Type B pancreatic cell (in vitro differentiated cells): ENCODE results near the gene SPON1. TPM values are rescaled to one million over a fixed set of nuclear protein-coding genes. Genes with fewer than 3 reads are reported as not detected.

Experiments
- DNase-seq: peaks from one replicate; pipeline ENCODE4 v3.0.0; 2021; ENCODE audit warnings: mixed read lengths; ENCODE audit not compliant: unreplicated experiment; ENCODE audit errors: extremely low spot score
- H3K27ac Mint-ChIP-seq: 2 replicates; pipeline ENCODE4 v1.8.0; 2021; ENCODE audit warnings: mild to moderate bottlenecking, mixed read lengths
- H3K27me3 Mint-ChIP-seq: 2 replicates; pipeline ENCODE4 v1.8.0; 2021; ENCODE audit warnings: mixed read lengths
- H3K36me3 Mint-ChIP-seq: 2 replicates; pipeline ENCODE4 v1.8.0; 2021; ENCODE audit warnings: mixed read lengths
- H3K4me1 Mint-ChIP-seq: one replicate; pipeline ENCODE4 v1.8.0; 2021; ENCODE audit warnings: mixed read lengths; ENCODE audit not compliant: unreplicated experiment
- H3K4me3 Mint-ChIP-seq: 2 replicates; pipeline ENCODE4 v1.8.0; 2021; ENCODE audit warnings: mild to moderate bottlenecking, mixed read lengths
- H3K9me3 Mint-ChIP-seq: 2 replicates; pipeline ENCODE4 v1.8.0; 2021; ENCODE audit warnings: mixed read lengths
- total RNA-seq: library from RNA; stranded (reverse); gene quantifications from 2 replicates; pipeline ENCODE4 v1.2.1, GENCODE V29; 2021; ENCODE audit warnings: low replicate concordance
- TF ChIP-seq, protein P1 (sequence below): fragments of 200-600 bp; sonication (generic); conservative IDR thresholded peaks from 2 replicates; pipeline ENCODE4 v1.5.0; 2021; ENCODE audit warnings: antibody characterized with exemption, mild to moderate bottlenecking

SPON1 gene
- total RNA-seq, 1 donor from 2014 or later = 31.7 TPM

DNA sequence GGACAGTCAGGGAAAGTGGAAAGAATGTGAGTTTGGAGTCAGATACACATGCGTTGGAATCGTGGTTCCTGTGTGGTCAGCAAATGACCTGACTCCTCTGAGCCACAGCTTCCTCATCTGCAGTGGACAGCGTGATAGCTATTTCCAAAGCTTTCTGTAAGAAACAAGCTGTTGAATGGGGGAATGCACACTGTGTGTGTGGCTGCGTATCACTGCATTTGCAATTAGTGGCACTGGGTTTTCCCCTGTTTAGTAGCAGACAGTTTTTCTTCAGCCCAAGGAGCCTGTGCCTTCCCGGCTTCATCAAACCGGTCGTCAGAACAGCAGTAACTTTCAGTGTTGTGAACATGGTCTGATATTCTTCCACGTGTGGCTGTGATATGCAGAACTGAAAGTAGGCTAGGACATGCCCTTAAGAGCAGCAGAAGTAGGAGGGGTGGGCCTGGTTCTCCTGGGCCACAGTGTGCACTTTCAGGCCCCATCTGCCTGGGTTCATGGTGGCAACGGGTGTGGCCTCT lies 275.0 kb downstream of the SPON1 start:
- Mint-ChIP-seq H3K9me3 (no peaks in the 10 kb centered on the region), H3K36me3 (no peaks in the 10 kb centered on the region), H3K27ac (no peak overlapping the region), H3K4me3 (no peak overlapping the region), H3K4me1 (no peaks in the 10 kb centered on the region), H3K27me3 (peaks cover 27% of the 10 kb centered on the region)
- TF ChIP-seq, protein P1, sequence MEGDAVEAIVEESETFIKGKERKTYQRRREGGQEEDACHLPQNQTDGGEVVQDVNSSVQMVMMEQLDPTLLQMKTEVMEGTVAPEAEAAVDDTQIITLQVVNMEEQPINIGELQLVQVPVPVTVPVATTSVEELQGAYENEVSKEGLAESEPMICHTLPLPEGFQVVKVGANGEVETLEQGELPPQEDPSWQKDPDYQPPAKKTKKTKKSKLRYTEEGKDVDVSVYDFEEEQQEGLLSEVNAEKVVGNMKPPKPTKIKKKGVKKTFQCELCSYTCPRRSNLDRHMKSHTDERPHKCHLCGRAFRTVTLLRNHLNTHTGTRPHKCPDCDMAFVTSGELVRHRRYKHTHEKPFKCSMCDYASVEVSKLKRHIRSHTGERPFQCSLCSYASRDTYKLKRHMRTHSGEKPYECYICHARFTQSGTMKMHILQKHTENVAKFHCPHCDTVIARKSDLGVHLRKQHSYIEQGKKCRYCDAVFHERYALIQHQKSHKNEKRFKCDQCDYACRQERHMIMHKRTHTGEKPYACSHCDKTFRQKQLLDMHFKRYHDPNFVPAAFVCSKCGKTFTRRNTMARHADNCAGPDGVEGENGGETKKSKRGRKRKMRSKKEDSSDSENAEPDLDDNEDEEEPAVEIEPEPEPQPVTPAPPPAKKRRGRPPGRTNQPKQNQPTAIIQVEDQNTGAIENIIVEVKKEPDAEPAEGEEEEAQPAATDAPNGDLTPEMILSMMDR = no peak
- DNase-seq = no peak

DNA sequence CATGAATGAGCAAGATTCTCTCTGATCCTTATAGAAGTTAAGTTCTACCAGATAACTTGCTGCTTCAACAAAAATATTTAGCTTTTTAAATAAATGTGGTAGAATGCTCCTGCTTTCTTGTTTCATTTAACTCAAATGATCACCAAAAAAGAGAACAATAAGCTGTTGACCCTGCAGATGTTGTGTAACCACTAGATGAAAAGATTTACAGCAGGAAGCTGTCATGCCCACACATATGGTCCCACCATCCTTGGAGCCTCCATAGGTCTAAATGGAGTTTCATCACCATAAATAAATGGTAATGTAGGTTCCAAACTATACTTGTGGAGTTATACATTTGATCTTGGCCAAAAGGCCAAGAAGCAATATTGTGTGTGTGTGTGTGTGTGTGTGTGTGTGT lies 277.7 kb downstream of the SPON1 start:
- no peaks in the 10 kb centered on the region for H3K9me3 Mint-ChIP-seq
- peaks cover 16% of the 10 kb centered on the region for H3K27me3 Mint-ChIP-seq
- no peak overlapping the region for H3K4me3 Mint-ChIP-seq
- H3K36me3 Mint-ChIP-seq = no peaks in the 10 kb centered on the region
- H3K27ac Mint-ChIP-seq = no peak overlapping the region
- no peak for DNase-seq
- H3K4me1 Mint-ChIP-seq = no peaks in the 10 kb centered on the region
- TF ChIP-seq, protein P1 = no peak

DNA sequence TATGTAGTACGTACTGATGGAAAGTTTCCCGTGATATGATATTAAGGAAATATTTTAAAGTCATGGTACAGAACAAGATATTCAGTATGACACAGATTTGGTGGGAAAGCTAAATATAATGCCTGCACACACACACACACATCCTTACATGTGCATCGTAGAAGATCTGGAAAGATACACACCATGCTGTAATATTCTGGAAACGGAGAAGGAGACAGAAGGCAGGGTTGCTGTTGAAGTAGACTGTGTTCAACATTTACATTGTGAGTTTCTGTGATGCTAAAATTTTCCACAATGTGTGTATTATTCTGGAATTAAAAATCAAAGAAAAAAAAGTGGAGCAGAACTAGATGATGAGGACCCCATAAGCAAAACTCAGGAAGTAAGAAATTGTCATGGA lies 278.4 kb downstream of the SPON1 start:
- Mint-ChIP-seq H3K27ac (no peak overlapping the region), H3K36me3 (no peaks in the 10 kb centered on the region), H3K4me1 (no peaks in the 10 kb centered on the region), H3K4me3 (no peak overlapping the region), H3K9me3 (no peaks in the 10 kb centered on the region), H3K27me3 (peaks cover 13% of the 10 kb centered on the region)
- no peak for DNase-seq
- TF ChIP-seq, protein P1 = no peak

DNA sequence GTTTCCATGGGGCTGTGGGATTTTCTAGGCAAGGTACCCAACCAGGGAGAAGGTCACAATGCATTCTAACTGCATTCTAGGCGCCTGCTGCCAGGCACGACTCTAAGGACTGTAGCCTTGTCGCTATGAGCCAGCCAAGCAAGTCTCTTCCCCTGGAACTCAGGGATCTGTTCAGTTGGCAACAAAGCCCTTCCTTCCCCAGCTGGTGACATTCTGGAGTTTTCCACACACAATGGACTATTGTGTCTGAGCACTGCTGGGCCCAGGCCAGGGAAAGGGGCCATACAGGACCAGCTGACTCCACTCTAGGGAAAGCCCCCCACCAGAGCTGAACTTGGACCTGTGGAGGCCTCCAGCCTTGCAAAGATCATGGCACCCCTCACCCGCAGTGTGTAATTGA lies 279.7 kb downstream of the SPON1 start:
- Mint-ChIP-seq H3K9me3 (no peaks in the 10 kb centered on the region), H3K4me1 (no peaks in the 10 kb centered on the region)

DNA sequence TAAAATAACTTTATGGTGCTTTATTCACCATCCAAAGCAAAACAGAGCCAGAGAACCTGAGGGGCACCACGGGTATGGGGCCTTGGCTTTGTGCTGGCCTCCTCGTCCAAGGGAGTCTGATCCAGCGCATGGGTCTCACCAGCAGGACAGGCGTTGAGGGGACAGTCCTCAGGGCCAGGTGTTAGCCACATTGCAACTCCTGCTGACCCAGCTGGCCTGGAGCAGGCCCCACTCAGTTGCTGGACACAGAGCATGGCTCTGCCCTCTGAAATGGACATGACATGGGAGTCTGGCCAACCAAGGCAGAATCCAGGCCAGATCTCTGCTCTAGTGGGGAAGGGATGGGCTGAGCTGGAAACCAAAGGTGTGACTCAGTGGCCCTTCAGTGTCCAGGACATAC lies 280.2 kb downstream of the SPON1 start:
- no peaks in the 10 kb centered on the region for H3K36me3 Mint-ChIP-seq
- no peak overlapping the region for H3K27ac Mint-ChIP-seq
- DNase-seq = no peak
- no peaks in the 10 kb centered on the region for H3K4me1 Mint-ChIP-seq
- H3K4me3 Mint-ChIP-seq = no peak overlapping the region
- H3K27me3 Mint-ChIP-seq = peaks cover 16% of the 10 kb centered on the region
- no peaks in the 10 kb centered on the region for H3K9me3 Mint-ChIP-seq
- TF ChIP-seq, protein P1 = no peak

More for the DNA sequence above, 279.7 kb downstream of the SPON1 start:
- H3K27ac Mint-ChIP-seq = no peak overlapping the region
- no peaks in the 10 kb centered on the region for H3K36me3 Mint-ChIP-seq
- TF ChIP-seq, protein P1 = no peak
- DNase-seq = no peak
- no peak overlapping the region for H3K4me3 Mint-ChIP-seq
- peaks cover 11% of the 10 kb centered on the region for H3K27me3 Mint-ChIP-seq

DNA sequence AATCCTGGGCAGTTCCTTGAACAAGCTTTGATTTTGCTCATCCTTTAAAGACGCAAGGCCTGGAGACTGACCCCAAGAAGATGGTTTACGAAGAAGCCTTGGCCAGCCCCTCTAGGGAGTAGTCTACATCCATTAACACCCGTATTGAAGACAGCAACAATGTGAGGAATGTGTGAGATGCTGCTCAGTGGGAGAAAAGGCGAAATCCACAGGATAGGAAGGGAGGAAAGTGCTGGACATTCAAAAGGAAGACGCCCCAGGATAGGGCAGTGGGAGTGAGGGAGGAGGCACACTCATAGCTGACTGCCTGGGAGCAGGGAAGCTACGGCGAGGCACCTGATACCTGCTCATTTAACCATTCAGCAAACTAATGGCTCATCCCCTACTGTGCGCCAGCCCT lies 282.4 kb downstream of the SPON1 start:
- H3K9me3 Mint-ChIP-seq = no peaks in the 10 kb centered on the region
- no peak overlapping the region for H3K4me3 Mint-ChIP-seq
- no peak overlapping the region for H3K27ac Mint-ChIP-seq
- peaks cover 29% of the 10 kb centered on the region for H3K27me3 Mint-ChIP-seq
- peaks cover 11% of the 10 kb centered on the region for H3K4me1 Mint-ChIP-seq
- H3K36me3 Mint-ChIP-seq = no peaks in the 10 kb centered on the region
- TF ChIP-seq, protein P1 = no peak
- DNase-seq = no peak
